Frontal cortex (tissue), 4 donors: ENCODE data around the gene DYNC1I1. TPM values are rescaled to one million over a fixed set of nuclear protein-coding genes. Genes with fewer than 3 reads are reported as not detected.

Source experiments
- DNase-seq, 2 donors: peaks; one replicate each; pipeline ENCODE4 v3.0.0; 2012; ENCODE audit warnings: low spot score in 2 of 2
- FAIRE-seq: peaks from 2 replicates; lab custom pipeline; 2012; peaks lifted over from hg19 to GRCh38; lab: Jason Lieb, UNC
- total RNA-seq: library from RNA; depleted of rRNA; stranded (reverse); fragments of >200 nt; gene quantifications from one replicate; pipeline ENCODE4 v1.2.3, GENCODE V29; 2014
- donor health status: control.
- donor health status: control.
- donor health status: control.

DYNC1I1 gene
- total RNA-seq, 1 donor from 2014 or later = 157 TPM

DNA sequence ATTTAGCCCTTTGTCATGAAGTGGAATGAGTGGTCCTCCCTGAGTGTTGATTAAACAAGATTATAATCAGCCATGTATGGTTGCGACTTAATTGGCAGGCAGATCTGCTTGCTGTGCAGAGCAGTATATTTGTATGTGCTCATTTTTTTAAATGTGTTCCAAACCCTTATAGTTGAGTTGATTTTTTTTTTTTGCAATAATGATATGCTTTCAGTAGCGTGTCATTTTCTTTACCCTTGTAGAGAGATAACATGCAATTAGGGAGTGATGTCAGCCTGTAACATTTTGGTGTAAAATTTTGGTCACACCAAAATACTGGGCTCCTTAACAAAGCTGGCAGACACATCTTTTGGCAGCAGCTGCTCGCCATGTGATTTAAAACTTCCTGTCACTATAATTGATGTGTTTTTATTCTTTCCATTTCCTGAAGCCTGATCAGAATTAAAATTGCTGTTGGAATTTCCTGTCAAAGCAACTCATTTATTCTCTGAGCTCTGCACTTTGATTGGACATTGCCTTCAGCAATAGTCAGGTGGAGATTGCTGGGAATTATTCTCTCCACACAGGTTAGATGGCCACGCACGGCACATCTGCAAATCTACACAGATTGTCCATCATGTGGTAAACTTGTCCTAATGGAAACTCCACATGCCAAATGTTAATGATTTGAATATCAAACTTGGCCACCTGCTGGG, 125.3 kb downstream of the DYNC1I1 start:
- FAIRE-seq (no peak), DNase-seq (no peak)

DNA sequence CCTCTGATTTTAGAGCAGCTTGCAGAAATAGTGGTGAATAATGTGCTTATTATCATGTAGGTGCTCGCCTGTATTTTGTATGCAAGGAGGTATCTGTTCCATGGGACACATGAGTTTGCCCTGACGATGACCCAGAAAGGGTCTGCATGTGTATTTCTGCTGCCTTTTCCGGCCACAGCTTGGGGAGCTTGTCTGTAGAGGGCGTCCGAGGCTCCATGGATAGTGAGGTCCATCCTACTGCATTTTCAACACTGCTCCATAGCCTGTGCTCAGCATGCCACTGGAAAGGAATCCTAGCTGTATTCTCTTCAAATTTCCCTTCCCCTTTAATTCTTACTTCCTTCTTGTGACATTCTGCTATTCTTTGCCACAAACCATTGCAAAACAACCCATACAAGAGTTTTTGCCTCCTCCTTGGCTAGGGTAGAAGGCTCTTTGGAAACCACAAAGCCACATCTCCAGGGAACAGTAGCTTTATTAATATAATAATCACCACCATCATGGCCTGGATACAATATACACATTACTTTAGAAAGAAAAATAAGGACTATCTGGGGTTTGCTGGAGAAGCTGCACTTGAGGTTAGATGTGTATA, 127.7 kb downstream of the DYNC1I1 start:
- no peak for DNase-seq

DNA sequence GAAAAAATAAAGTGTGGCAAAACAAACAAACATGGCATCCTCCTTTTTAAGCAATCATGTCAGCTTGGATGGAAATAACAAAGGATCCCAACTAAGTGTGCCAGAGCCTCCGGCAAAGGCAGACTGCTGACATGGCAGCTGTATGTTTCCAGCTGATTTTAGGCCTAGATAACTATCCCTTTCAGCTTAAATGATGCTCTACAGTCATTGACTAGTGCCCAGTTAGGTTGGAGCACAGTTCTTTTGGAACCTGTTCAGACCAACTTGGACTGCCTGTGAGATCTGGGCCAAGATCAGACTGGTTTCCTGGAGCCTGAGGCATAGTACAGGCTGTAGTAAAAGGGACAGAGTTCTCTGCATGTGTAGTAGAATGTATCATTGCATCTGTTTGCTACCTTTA, 128.7 kb downstream of the DYNC1I1 start:
- FAIRE-seq = no peak
- no peak for DNase-seq

More for the DNA sequence above, 127.7 kb downstream of the DYNC1I1 start:
- FAIRE-seq = no peak

DNA sequence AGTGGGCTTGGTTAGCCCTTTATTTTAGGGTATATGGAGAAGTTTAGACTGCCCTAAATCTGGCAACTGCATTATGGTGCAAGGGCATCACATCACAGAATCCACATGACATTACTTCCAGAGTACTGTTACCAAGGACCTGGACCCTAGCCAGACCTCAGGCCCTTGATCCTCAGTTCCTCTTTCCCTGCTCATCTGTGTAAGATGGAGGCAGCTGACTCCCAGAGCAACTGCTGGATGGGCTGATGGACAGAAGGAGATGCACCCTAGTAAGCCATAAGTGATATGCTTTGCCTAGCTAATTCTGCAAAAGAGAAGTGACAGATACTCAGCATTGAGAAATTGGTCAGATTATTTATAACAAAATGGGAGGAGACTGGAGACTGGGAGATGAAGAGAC, 131.7 kb downstream of the DYNC1I1 start:
- DNase-seq = no peak
- FAIRE-seq = no peak

DNA sequence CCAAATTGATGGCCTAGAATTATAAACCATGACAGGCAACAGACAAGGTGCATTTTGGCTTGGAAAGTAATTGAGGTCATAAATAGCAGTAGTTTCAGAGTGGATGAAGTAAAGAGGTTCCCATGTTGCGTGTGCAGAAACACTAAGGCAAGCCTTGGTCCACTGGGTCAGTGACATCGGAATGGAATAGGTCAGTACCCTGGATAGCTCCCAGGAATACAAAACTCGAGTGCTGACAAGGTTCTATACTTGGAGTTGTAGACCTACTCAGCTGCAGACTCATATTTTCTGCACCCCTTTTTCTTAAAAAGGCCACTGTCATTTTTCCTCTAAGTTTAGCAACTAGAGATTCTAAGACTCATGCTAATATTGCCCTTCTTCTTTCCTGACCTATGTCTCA, 132.8 kb downstream of the DYNC1I1 start:
- DNase-seq (no peak), FAIRE-seq (no peak)

DNA sequence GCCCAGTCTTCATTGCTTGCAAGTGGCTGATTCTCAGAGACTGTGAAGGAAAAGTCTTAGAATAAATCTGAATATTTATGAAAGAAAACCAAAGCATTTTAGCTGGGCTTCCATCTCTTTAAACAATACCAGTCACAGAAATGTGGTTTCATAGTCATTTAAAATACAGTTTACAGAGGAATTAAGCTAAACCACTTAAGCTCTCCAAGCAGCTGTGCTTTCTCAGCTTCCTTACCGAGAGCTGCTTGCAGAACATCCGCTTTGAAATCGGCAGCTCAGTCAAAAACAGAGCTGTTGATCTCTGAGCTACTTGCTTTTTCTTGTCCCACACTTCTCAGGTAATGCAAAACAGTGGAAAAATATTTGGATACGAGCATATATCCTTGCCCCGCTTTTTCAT, 134.5 kb downstream of the DYNC1I1 start:
- FAIRE-seq (no peak), DNase-seq (no peak)

DNA sequence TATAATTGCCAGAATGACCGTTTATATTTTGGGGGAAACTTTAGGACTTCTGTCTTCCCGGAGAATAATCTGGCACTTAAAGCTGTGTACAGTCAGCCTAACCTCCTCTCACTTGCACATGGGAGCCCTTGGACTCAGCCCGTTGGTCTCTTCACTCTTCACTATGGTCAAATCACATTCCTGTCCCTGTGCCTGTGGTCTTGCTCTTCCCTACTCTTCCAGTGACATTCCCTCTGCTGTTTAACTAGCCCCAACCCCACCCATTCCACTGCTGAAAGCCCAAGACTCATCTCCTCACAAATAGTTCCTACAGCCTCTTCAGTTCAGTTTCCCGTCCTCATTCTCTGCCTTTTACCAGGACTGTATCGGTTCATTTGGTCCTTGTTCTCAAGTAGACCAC, 135.0 kb downstream of the DYNC1I1 start:
- DNase-seq (no peak), FAIRE-seq (no peak)

DNA sequence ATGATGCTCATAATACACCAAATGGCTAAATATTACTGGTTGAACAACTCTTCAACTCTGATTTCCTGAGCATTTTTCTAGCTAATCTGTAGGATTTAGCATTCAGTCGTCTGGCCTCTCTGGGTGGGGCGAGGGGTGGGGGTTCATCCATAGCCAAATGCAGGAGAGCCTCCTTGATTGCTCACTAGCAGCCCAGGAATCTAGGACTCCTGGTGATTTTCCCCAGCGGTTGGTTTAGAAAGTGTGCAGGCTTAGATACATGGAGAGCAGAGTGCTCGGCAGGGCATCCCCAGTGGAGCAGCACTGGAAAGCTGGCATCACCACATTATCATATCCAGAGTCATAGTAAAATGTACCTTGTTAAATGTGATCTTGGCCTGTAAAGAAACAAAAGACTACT, 136.1 kb downstream of the DYNC1I1 start:
- DNase-seq = no peak
- no peak for FAIRE-seq

DNA sequence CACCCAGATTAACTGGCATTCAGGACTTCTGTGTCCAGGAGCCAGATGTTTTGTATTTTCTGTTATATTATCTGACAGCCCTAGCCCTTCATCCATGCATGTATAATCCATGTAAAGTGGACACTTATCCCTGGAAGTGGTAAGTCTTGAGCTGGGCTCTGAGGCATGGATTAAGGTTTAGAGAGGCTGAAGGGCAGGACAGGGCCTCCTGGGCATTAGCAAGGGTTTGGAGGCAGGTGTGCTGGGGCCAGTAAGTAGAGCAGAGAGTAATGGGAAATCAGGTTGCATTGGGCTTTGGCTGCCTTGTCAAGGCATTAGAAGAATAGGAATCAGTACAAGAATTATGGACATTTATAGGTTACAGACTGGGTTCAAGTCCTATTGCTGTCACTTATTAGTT, 138.0 kb downstream of the DYNC1I1 start:
- FAIRE-seq = no peak

DNA sequence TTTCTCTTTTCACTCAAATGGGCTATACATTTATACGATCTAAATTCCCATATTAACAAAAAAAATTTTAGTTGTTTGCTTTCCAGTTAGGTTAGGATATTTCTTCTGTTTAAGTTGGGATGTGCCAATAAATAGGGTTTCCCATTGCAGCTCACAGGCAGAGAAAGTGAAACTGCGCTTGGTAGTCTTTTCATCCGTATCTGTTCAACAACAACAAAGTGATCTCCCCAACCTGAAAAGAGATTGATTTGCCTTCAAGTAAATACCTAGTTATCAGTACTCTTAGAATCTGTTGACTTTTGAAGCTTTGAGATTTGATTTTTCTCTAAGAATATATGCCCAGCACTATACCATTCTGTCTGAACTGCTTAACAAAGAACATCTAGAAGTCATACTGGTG, 143.4 kb downstream of the DYNC1I1 start:
- no peak for FAIRE-seq

More for the DNA sequence above, 138.0 kb downstream of the DYNC1I1 start:
- no peak for DNase-seq

DNA sequence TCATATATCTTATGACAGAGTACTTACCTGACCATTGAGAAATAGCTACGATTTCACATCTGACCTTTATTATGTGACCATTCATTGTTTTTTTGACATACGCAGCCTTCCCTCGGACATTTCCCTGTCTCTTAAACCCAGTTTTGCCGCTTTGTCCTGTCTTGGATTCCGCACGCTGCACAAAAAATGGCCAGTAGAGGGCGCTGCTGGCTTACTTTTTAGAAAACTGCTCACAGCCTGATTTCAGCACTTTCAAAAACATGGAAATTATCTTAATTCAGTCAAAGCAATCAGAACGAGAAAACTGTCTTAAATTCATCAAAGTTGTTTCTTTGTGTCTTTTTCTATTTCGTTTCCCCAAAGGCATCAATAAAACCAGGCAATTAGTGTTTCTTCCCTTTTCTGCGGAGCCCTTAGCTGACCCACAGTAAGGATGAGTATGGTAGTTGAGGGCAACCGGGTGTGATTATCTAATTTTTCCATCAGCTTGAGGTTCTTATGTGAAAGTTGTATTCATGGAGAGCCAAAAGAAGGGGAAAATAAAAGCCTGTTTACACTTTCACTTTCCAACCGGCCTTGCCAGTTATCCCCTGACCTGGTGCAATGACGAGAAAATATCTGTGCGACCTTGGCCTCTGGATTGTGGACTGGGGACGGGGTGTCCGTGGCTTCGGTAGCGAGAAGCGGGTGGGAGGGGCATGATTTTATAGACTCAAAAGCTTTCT, 144.4 kb downstream of the DYNC1I1 start:
- FAIRE-seq (peak; percentile 92), DNase-seq (peak; percentile 18 to 38)

More for the DNA sequence above, 143.4 kb downstream of the DYNC1I1 start:
- no peak for DNase-seq

DNA sequence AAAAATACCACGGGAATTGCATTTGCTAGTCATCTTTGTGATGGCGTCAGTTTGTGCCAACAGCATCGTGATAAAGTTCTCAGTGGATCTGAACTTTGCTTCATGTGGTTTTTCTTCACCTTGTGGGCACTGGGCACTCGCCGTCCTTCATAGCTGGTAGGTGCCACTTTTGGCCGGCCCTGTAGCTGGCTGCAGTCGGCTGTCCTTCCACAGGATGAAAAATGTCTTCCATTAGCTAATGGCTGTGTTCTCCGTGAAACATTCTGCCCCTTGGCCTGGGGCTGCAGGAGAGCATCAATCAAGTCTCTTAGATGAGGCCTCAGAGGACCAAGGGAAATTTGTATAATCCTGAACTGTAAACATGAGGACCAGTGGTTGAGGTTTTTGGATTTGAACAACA, 145.3 kb downstream of the DYNC1I1 start:
- DNase-seq (no peak), FAIRE-seq (no peak)

DNA sequence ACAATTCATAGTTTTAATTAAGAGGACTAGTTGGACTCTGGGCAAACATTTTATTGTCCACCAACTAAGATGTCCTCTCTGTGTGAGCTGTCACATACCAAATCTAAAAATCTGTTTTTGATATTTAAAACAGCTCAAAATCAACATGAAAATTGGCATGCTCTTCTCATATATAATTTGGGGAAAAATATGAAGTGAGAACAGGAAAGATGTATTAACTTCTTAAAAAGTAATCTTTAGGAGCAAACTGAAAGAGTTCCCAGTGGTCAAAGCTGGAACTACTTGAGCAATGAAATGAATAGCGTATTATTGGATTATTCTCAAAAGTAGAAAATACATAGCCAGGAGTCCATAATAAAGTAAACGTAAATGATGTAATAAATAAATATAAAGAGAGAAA, 147.2 kb downstream of the DYNC1I1 start:
- DNase-seq (no peak), FAIRE-seq (no peak)

DNA sequence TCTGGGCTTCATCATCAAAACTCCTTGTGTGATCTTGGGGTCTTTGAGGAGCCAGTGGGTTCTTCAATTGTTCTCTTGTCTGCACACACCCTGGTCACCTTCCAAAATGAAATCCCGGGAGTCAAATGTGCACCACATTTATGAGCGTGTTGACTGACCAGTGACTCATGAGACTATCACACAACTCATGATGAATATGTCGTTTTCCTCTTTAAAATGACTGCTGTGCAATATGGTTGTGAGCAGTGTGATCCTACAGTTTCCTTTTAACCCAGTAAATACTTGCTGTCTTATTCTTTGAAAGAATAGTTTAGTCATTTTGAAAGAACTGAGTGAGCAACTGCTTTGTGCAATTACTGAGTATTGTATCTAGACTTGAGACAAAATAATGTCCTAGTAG, 149.2 kb downstream of the DYNC1I1 start:
- FAIRE-seq = no peak

DNA sequence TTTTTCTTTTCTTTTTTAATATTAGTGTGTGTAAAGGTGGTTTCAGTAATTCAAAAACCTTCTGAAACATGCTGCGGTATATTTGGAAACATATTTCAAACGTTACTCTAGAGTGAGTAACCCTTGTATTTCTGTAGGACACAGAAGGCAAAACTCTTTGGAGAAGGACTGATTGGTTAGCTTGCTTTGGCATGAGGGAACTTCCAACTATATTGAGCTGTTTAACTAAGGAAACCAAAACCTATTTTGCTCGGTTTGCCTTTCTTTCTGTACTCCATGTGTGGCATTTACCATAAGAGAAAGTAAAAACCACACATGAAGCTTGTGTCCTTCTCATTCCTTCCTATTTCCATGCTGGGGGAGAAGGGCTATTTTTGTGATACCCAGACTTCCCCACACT, 149.8 kb downstream of the DYNC1I1 start:
- no peak for DNase-seq
- no peak for FAIRE-seq

More for the DNA sequence above, 149.2 kb downstream of the DYNC1I1 start:
- DNase-seq = no peak

DNA sequence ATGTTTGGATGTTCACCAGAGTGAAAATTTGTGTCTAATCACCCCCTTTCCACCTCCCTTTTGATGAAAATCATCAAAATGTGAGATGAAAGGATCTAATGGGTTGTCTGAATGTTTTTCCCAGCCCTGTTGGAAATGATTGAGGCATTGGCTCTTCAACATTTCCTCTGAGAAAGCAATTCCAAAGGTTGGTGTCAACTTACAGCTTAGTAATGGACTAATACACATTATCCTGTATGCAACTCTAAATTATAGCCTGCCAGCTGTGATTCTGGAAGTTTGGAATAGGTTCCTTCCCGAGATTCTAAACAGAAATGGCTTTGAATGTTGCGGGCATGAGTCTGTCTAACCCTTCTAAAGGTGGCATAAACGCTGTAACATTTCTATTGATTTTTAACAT, 152.9 kb downstream of the DYNC1I1 start:
- FAIRE-seq = no peak
- no peak for DNase-seq

DNA sequence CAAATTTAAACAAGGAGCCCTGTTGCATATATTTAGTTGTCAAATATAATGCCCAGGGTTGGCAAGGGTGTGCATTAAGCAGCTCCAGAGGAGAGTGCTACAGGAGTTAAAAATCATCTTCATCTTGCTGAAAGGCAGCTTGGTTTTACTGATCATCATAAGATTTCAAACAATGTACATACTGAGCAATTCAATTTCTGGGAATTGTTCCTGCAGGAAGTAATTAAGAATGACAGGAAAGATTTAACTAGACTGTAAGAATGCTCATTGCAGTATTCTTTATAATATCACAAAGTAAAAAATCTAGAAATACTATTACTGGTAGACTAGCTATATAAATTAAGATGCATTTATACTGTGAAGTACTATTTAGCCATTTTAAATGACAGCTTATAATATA, 153.6 kb downstream of the DYNC1I1 start:
- no peak for FAIRE-seq

DNA sequence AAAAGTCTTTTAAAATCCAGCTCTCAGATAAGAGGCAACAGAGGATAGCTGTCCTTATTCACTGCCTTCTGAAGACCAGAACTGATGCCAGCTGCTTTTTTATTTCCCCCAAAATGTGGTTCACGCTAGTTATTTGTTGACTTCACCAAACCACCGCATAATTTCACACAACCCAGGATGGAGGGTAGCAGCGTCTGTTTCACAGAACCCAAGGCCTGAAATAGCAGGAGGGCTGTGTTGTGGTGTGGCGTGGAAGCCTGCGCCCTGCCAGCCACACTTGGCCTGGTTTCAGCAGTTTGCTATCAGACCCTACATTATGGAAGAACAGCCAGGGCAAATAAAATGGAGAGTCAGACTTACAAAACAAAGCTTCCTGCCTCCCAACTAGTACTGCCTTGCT, 155.4 kb downstream of the DYNC1I1 start:
- FAIRE-seq = no peak
- DNase-seq = no peak

More for the DNA sequence above, 153.6 kb downstream of the DYNC1I1 start:
- DNase-seq = no peak

DNA sequence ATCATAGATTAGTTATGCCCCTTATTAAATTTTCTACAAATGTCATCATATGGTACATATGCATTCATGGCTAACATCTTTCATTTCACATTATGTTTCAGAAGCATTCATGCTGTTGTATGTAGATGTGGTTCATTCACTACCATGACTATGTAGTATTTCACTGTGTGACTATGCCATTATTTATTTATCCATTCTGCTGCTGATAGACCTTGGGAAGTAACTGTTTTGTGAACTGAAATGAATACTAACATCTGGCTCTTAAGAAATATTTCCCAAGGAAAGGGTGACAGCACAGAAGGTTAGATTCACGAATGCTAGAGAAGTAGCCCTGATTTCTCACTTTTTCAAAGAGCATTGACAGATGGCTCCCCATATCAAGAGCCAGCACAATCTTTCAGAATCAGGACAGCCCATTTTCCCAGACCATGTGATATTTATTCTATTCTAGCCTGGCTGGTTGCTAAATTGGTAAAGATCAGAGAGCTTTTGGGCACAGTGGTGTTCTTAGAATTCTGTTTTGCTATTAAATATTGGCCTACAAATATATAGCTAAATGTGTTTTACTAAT, 157.4 kb downstream of the DYNC1I1 start:
- DNase-seq = no peak

DNA sequence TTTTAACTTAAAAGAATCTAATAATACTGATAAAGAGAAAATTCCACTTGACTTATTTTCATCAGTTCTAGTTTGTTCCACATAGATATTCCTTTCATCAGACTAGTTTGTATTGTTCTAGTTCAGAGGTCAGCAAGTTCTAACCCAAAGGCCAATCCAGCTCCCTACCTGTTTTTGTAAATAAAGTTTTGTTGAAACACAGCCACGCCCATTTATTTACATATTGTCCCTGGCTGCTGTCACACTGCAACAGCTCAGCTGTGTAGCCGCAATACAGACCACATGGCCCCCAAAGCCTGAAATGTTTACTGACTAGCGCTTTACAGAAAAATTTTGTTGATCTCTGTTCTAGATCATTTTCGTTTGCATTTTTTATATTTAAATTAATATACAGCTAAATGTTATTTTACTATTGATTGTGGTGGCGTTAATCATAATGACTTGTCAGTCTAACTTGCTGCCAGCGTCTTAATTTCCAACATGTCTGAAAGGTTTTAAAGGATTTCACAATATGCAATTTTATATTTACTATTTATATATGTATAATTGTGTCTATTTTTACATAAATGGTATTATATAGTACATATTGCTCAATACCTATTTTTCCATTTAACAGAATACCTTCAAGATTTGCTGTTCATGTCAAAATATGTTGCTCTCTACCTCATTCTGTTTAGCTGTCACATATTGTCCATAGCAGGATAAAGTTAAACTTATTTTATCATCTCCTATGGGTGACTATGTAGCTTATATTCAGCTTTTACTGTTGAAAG, 159.3 kb downstream of the DYNC1I1 start:
- FAIRE-seq (no peak), DNase-seq (no peak)

More for the DNA sequence above, 157.4 kb downstream of the DYNC1I1 start:
- FAIRE-seq = no peak
